Loucy (cell line): ENCODE data around the gene ASCC2.

Experiments
- H2AFZ ChIP-seq: fragments of 200-600 bp; sonication (generic); 2 replicates; pipeline ENCODE4 v1.6.0; 2016; ENCODE audit warnings: antibody characterized with exemption, mild to moderate bottlenecking, low read length, moderate library complexity
- H3F3A ChIP-seq: fragments of 200-600 bp; 2 replicates; pipeline ENCODE4 v1.6.0; 2016; ENCODE audit warnings: antibody characterized with exemption, low read depth, mild to moderate bottlenecking
- H3K27me3 ChIP-seq: fragments of 200-600 bp; sonication (generic); 2 replicates; pipeline ENCODE4 v1.6.1; 2014; ENCODE audit warnings: low read length, mild to moderate bottlenecking; ENCODE audit not compliant: insufficient read depth, poor library complexity, severe bottlenecking
- H3K36me3 ChIP-seq: fragments of 200-600 bp; sonication (generic); 2 replicates; pipeline ENCODE4 v1.6.1; 2016; ENCODE audit warnings: low read length; ENCODE audit not compliant: insufficient read depth
- H3K4me1 ChIP-seq: fragments of 200-600 bp; sonication (generic); 2 replicates; pipeline ENCODE4 v1.5.1; 2014; ENCODE audit warnings: low read length, mild to moderate bottlenecking; ENCODE audit not compliant: insufficient read depth, poor library complexity, severe bottlenecking
- H3K4me2 ChIP-seq: fragments of 200-600 bp; sonication (generic); 2 replicates; pipeline ENCODE4 v1.6.0; 2014; ENCODE audit warnings: antibody characterized with exemption, low read length, low read depth, mild to moderate bottlenecking; ENCODE audit not compliant: poor library complexity, severe bottlenecking
- H3K4me3 ChIP-seq: fragments of 200-600 bp; sonication (generic); 2 replicates; pipeline ENCODE4 v1.5.1; 2014; ENCODE audit warnings: low read length, mild to moderate bottlenecking, mixed read lengths; ENCODE audit not compliant: poor library complexity, severe bottlenecking
- H3K79me2 ChIP-seq: fragments of 200-600 bp; sonication (generic); 2 replicates; pipeline ENCODE4 v1.6.1; 2014; ENCODE audit warnings: low read length; ENCODE audit not compliant: insufficient read depth
- H3K9ac ChIP-seq: fragments of 200-600 bp; sonication (generic); 2 replicates; pipeline ENCODE4 v1.6.0; 2014; ENCODE audit warnings: mild to moderate bottlenecking, low read depth, low read length, moderate library complexity; ENCODE audit not compliant: poor library complexity, severe bottlenecking
- H3K9me2 ChIP-seq: fragments of 200-600 bp; sonication (generic); replicated peaks from 2 replicates; pipeline ENCODE4 v1.6.1; 2016; ENCODE audit warnings: low read depth, low read length, mixed read lengths
- H3K9me3 ChIP-seq: fragments of 200-600 bp; sonication (generic); 2 replicates; pipeline ENCODE4 v1.6.1; 2014; ENCODE audit warnings: mild to moderate bottlenecking, antibody characterized with exemption, low read length, low read depth; ENCODE audit not compliant: insufficient read depth
- H4K20me1 ChIP-seq: fragments of 200-600 bp; sonication (generic); 2 replicates; pipeline ENCODE4 v1.6.0; 2014; ENCODE audit warnings: antibody characterized with exemption, low read length, mild to moderate bottlenecking; ENCODE audit not compliant: insufficient read depth, poor library complexity, severe bottlenecking
- EZH2phosphoT487 ChIP-seq: fragments of 200-600 bp; IDR thresholded peaks from 2 replicates; pipeline ENCODE4 v1.6.1; 2018; ENCODE audit warnings: antibody characterized with exemption, mild to moderate bottlenecking, moderate library complexity, borderline replicate concordance
- TF ChIP-seq, protein P1 (sequence below): fragments of 200-600 bp; sonication (generic); conservative IDR thresholded peaks from 2 replicates; pipeline ENCODE4 v1.5.1; 2014; ENCODE audit warnings: mild to moderate bottlenecking, antibody characterized with exemption, low read length

The ASCC2 gene

DNA sequence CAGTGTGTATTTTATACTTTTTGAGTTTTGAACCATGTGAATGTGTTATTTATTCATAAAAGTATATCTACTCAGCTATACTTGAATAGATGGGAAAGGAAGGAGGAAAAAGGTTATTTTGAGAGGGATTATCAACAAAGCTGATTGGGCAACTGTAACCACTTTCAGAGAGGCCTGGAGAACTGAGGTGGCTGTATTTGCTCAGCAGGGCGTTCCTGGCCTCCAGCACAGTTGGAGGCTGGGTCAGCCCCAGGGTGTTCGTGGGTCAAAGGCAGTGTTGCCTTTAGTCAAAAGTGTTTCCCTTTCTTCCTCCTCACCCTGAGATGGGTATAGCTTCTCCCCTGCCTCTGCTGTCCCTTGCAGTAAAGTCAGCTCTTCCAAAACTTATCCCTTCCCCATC, 26.7 kb downstream of the ASCC2 start:
- Histone ChIP-seq H3K9me2 (no peaks in the 10 kb centered on the region), H3K9me3 (no peaks in the 10 kb centered on the region), H3K9ac (no peak overlapping the region), H3K36me3 (peaks cover 64% of the 10 kb centered on the region; the same call in 1 of the 2 replicates), H2AFZ (no peak overlapping the region), H3K4me3 (no peak overlapping the region), H3F3A (no peaks in the 10 kb centered on the region), H3K4me2 (no peak overlapping the region), H3K79me2 (no peaks in the 10 kb centered on the region), H3K4me1 (no peaks in the 10 kb centered on the region), H4K20me1 (no peaks in the 10 kb centered on the region), H3K27me3 (no peaks in the 10 kb centered on the region)
- TF ChIP-seq, protein P1, sequence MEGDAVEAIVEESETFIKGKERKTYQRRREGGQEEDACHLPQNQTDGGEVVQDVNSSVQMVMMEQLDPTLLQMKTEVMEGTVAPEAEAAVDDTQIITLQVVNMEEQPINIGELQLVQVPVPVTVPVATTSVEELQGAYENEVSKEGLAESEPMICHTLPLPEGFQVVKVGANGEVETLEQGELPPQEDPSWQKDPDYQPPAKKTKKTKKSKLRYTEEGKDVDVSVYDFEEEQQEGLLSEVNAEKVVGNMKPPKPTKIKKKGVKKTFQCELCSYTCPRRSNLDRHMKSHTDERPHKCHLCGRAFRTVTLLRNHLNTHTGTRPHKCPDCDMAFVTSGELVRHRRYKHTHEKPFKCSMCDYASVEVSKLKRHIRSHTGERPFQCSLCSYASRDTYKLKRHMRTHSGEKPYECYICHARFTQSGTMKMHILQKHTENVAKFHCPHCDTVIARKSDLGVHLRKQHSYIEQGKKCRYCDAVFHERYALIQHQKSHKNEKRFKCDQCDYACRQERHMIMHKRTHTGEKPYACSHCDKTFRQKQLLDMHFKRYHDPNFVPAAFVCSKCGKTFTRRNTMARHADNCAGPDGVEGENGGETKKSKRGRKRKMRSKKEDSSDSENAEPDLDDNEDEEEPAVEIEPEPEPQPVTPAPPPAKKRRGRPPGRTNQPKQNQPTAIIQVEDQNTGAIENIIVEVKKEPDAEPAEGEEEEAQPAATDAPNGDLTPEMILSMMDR = no peak
- TF ChIP-seq EZH2phosphoT487 = no peak

DNA sequence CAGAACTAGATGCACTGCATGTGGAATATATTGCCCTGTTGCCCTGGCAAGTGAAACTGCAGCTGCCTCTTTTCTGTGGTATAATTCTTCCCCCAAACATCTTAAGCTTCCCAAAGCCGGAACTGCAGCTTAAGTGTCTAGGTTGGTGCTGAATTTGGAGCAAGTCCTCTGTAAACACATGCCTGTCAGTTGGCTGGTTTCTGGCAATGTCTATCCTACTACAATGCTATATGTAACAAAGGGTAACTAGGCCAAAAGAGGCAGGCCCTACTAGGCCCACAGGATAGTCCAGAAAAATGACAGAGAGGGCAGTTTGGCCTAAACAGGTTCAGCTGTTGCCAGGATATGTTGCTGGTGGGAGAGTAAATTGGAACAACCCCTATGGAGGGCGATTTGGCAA, 27.9 kb downstream of the ASCC2 start:
- Histone ChIP-seq H3K79me2 (no peaks in the 10 kb centered on the region), H3K4me2 (no peak overlapping the region), H3K27me3 (no peaks in the 10 kb centered on the region), H3F3A (no peaks in the 10 kb centered on the region), H3K9me3 (no peaks in the 10 kb centered on the region), H3K4me1 (no peaks in the 10 kb centered on the region), H3K4me3 (no peak overlapping the region), H2AFZ (no peak overlapping the region), H3K9ac (no peak overlapping the region), H3K36me3 (peaks cover 74% of the 10 kb centered on the region; the same call in 1 of the 2 replicates), H3K9me2 (no peaks in the 10 kb centered on the region), H4K20me1 (no peaks in the 10 kb centered on the region)
- TF ChIP-seq EZH2phosphoT487 = no peak

DNA sequence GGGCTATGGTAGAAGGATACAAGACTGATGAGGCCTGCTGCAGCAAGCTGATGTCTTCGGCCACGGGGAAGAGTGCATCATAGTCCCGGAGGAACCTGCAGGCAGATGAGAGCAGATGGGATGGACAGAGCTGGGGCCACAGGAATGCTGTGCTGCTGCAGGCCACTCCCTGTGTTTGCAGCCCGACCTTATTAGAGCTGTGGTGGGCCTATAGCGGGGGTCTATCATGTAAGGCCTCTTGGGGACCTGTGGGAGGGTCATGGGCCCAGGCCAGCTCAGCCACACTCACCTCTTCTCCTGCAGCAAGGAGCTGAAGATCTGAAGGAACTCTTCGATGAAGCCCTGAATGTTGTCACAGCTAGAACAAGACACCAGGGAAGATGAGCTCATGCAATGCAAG, 31.9 kb downstream of the ASCC2 start:
- Histone ChIP-seq H4K20me1 (no peaks in the 10 kb centered on the region), H3K4me2 (no peak overlapping the region), H3K27me3 (no peaks in the 10 kb centered on the region), H3K9me3 (no peaks in the 10 kb centered on the region), H3K36me3 (peaks cover 69% of the 10 kb centered on the region; the same call in 1 of the 2 replicates), H3K9me2 (no peaks in the 10 kb centered on the region), H2AFZ (no peak overlapping the region), H3K4me3 (no peak overlapping the region), H3F3A (no peaks in the 10 kb centered on the region), H3K79me2 (no peaks in the 10 kb centered on the region), H3K9ac (no peak overlapping the region), H3K4me1 (no peaks in the 10 kb centered on the region)
- TF ChIP-seq, protein P1 = no peak
- TF ChIP-seq EZH2phosphoT487 = no peak

DNA sequence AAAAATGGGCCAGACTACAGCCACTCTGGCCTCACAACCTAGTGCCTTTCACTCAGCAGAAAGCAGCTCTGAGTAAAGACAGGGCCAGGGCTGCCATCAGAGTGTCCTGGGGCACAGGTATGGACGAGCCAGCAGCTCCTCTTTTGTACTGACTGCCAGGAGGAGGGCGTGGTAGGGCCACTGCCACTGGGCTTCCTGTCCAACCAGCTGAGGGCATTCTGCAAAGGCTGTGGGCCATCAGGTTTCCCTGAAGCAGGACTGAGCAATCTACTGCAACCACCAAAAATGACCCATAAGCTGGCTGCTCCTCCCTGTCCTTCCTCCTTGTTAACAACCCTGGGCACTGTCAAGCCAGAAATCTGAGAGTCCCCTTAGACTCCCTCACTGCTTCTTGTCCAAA, 33.1 kb downstream of the ASCC2 start:
- no peak for TF ChIP-seq EZH2phosphoT487
- TF ChIP-seq, protein P1 = no peak
- no peak overlapping the region for H3K4me2 ChIP-seq
- H2AFZ ChIP-seq = no peak overlapping the region
- no peaks in the 10 kb centered on the region for H3K79me2 ChIP-seq
- H3F3A ChIP-seq = no peaks in the 10 kb centered on the region
- no peaks in the 10 kb centered on the region for H4K20me1 ChIP-seq
- no peaks in the 10 kb centered on the region for H3K9me2 ChIP-seq
- peaks cover 2% of the 10 kb centered on the region for H3K4me1 ChIP-seq
- H3K27me3 ChIP-seq = no peaks in the 10 kb centered on the region
- no peaks in the 10 kb centered on the region for H3K9me3 ChIP-seq
- no peak overlapping the region for H3K9ac ChIP-seq
- no peak overlapping the region for H3K4me3 ChIP-seq
- H3K36me3 ChIP-seq = peaks cover 76% of the 10 kb centered on the region
